GM23338 (cell line): ENCODE measurements around the gene SRP68. TPM values are rescaled to one million over a fixed set of nuclear protein-coding genes. Genes with fewer than 3 reads are reported as not detected.

Experiments
- ATAC-seq: fragments of 200-7000 bp; cut with Tn5 transposase; 3 replicates; pipeline ENCODE4 v1.9.1; 2020
- DNase-seq: peaks from one replicate; pipeline ENCODE4 v3.0.0-alpha.2; 2015; ENCODE audit warnings: low spot score
- H2AFZ ChIP-seq: fragments of 200-600 bp; sonication (generic); 2 replicates; pipeline ENCODE4 v1.8.0; 2016; ENCODE audit warnings: antibody characterized with exemption, mild to moderate bottlenecking, moderate library complexity
- H3F3A ChIP-seq: fragments of 200-600 bp; sonication (generic); replicated peaks from 2 replicates; pipeline ENCODE4 v1.8.0; 2017; ENCODE audit warnings: antibody characterized with exemption, mixed run types, low read depth
- H3K27ac ChIP-seq: fragments of 200-600 bp; sonication (generic); 2 replicates; pipeline ENCODE4 v1.6.1; 2016; ENCODE audit warnings: low read depth
- H3K27me3 ChIP-seq: fragments of 200-600 bp; sonication (generic); 2 replicates; pipeline ENCODE4 v1.8.0; 2016; ENCODE audit warnings: mild to moderate bottlenecking, mixed run types, moderate library complexity; ENCODE audit not compliant: insufficient read depth
- H3K36me3 ChIP-seq: fragments of 200-600 bp; sonication (generic); 2 replicates; pipeline ENCODE4 v1.8.0; 2016; ENCODE audit warnings: mild to moderate bottlenecking; ENCODE audit not compliant: insufficient read depth
- H3K4me1 ChIP-seq: fragments of 200-600 bp; sonication (generic); 2 replicates; pipeline ENCODE4 v1.8.0; 2016; ENCODE audit warnings: mild to moderate bottlenecking, moderate library complexity; ENCODE audit not compliant: insufficient read depth
- H3K4me2 ChIP-seq: fragments of 200-600 bp; sonication (generic); 2 replicates; pipeline ENCODE4 v1.7.1; 2017; ENCODE audit warnings: mixed run types
- H3K4me3 ChIP-seq: fragments of 200-600 bp; sonication (generic); 2 replicates; pipeline ENCODE4 v1.6.1; 2016; ENCODE audit warnings: mixed run types
- H3K79me2 ChIP-seq: fragments of 200-600 bp; sonication (generic); replicated peaks from 2 replicates; pipeline ENCODE4 v1.8.0; 2017; ENCODE audit warnings: mild to moderate bottlenecking; ENCODE audit not compliant: insufficient read depth
- H3K9me2 ChIP-seq: fragments of 200-600 bp; sonication (generic); 2 replicates; pipeline ENCODE4 v1.8.0; 2017; ENCODE audit not compliant: insufficient read depth
- H4K20me1 ChIP-seq: fragments of 200-600 bp; sonication (generic); replicated peaks from 2 replicates; pipeline ENCODE4 v1.8.0; 2017; ENCODE audit warnings: mild to moderate bottlenecking; ENCODE audit not compliant: insufficient read depth
- H3K27ac Mint-ChIP-seq: 2 replicates; pipeline ENCODE4 v1.8.0; 2020; ENCODE audit warnings: inconsistent platforms, mild to moderate bottlenecking, moderate library complexity, mixed read lengths
- H3K27me3 Mint-ChIP-seq: 3 replicates; pipeline ENCODE4 v1.8.0; 2022; ENCODE audit warnings: low read depth, mild to moderate bottlenecking, moderate library complexity, mixed read lengths, inconsistent platforms; ENCODE audit not compliant: insufficient read depth, poor library complexity
- H3K36me3 Mint-ChIP-seq: 3 replicates; pipeline ENCODE4 v1.8.0; 2021; ENCODE audit warnings: low read depth, mild to moderate bottlenecking, inconsistent platforms, moderate library complexity, mixed read lengths
- H3K4me1 Mint-ChIP-seq: 3 replicates; pipeline ENCODE4 v1.8.0; 2020; ENCODE audit warnings: mild to moderate bottlenecking, inconsistent platforms, mixed read lengths
- H3K4me3 Mint-ChIP-seq: 3 replicates; pipeline ENCODE4 v1.8.0; 2021; ENCODE audit warnings: moderate library complexity, mild to moderate bottlenecking, inconsistent platforms, mixed read lengths
- H3K9me3 Mint-ChIP-seq: 3 replicates; pipeline ENCODE4 v1.8.0; 2020; ENCODE audit warnings: moderate library complexity, mild to moderate bottlenecking, inconsistent platforms, mixed read lengths
- CTCF ChIP-seq, 2 experiments: fragments of 200-600 bp in 1 of 2; sonication (generic) in 1 of 2; conservative IDR thresholded peaks; 2 replicates each; pipeline versions ENCODE4 v1.5.1 to v1.6.1; 2016 to 2017; ENCODE audit warnings: antibody characterized with exemption in 2 of 2, low read depth in 2 of 2, mild to moderate bottlenecking in 2 of 2, moderate library complexity in 1 of 2
- EZH2 ChIP-seq: fragments of 200-600 bp; sonication (generic); IDR thresholded peaks from one replicate; pipeline ENCODE4 v1.8.0; 2017; ENCODE audit warnings: antibody characterized with exemption, mild to moderate bottlenecking, low read depth; ENCODE audit not compliant: unreplicated experiment
- JUNB ChIP-seq: IDR thresholded peaks from one replicate; pipeline ENCODE4 v1.6.1; 2016; ENCODE audit warnings: antibody characterized with exemption; ENCODE audit not compliant: unreplicated experiment
- NANOG ChIP-seq: IDR thresholded peaks from 2 replicates; pipeline ENCODE4 v1.6.1; 2016; ENCODE audit warnings: antibody characterized with exemption, borderline replicate concordance
- POLR2AphosphoS5 ChIP-seq: IDR thresholded peaks from 2 replicates; pipeline ENCODE4 v1.6.1; 2016; ENCODE audit warnings: antibody characterized with exemption, low read depth
- REST ChIP-seq: IDR thresholded peaks from one replicate; pipeline ENCODE4 v1.6.1; 2018; ENCODE audit warnings: antibody characterized with exemption; ENCODE audit not compliant: unreplicated experiment
- STAT1 ChIP-seq: IDR thresholded peaks from one replicate; pipeline ENCODE4 v1.6.1; 2016; ENCODE audit warnings: antibody characterized with exemption; ENCODE audit not compliant: unreplicated experiment
- ZNF114 ChIP-seq: fragments of 250-450 bp; sonication (Bioruptor Pico); IDR thresholded peaks from 2 replicates; pipeline ENCODE4 v1.5.0; 2020; ENCODE audit warnings: mild to moderate bottlenecking, moderate library complexity
- ZNF331 ChIP-seq: fragments of 250-450 bp; sonication (Bioruptor Pico); IDR thresholded peaks from 2 replicates; pipeline ENCODE4 v1.5.0; 2020; ENCODE audit warnings: low read depth, mild to moderate bottlenecking, moderate library complexity
- polyA plus RNA-seq: library from polyadenylated mRNA; unstranded; fragments of >200 nt; fragmentation: Nextera tagmentation; extraction: Ambion mirVana; gene quantifications from 2 replicates; pipeline ENCODE4 v1.2.1, GENCODE V29; 2016
- total RNA-seq: library from RNA; depleted of rRNA; stranded (reverse); fragments of >200 nt; shearing (Covaris generic); gene quantifications from 2 replicates; pipeline ENCODE4 v1.2.3, GENCODE V29; 2014

SRP68 gene
- total and polyA plus RNA-seq, 2 experiments from 2014 or later, result 30.7 to 62.8 TPM

- Histone ChIP-seq H3K27me3 (no peaks in the 10 kb centered on the region), H3K36me3 (peaks cover 6% of the 10 kb centered on the region; the same call in 1 of the 2 replicates), H3K4me3 (no peak overlapping the region), H3K9me2 (no peaks in the 10 kb centered on the region), H3F3A (no peaks in the 10 kb centered on the region), H3K79me2 (no peaks in the 10 kb centered on the region), H3K27ac (no peak overlapping the region; the same call in 1 of the 2 replicates), H2AFZ (no peak overlapping the region), H3K4me2 (no peak overlapping the region), H4K20me1 (no peaks in the 10 kb centered on the region; the same call in 1 of the 2 replicates), H3K4me1 (no peaks in the 10 kb centered on the region)
- TF ChIP-seq STAT1 (no peak), JUNB (no peak), ZNF114 (CRISPR knock-in tag) (no peak), NANOG (no peak)
- no peak overlapping the region for H3K4me3 Mint-ChIP-seq
- DNase-seq, result no peak
- peaks cover 7% of the 10 kb centered on the region for H3K27me3 Mint-ChIP-seq
- H3K9me3 Mint-ChIP-seq, result no peaks in the 10 kb centered on the region
- no peak for ATAC-seq
- H3K27ac Mint-ChIP-seq, result 0 out of 2 replicates have a peak overlapping the region, but pooled peaks have one; percentile 21
- H3K36me3 Mint-ChIP-seq, result peaks cover 66% of the 10 kb centered on the region
- H3K4me1 Mint-ChIP-seq, result no peaks in the 10 kb centered on the region
These were observed 19.4 kb upstream of the SRP68 start for GRCh38 chr17:76091526-76092286.

GRCh38 chr17:76090517-76091129 is 18.3 kb upstream of the SRP68 start:
- peaks cover 63% of the 10 kb centered on the region for H3K36me3 Mint-ChIP-seq
- Histone ChIP-seq H3K27me3 (no peaks in the 10 kb centered on the region), H3K9me2 (no peaks in the 10 kb centered on the region), H4K20me1 (no peaks in the 10 kb centered on the region; the same call in 1 of the 2 replicates), H3K79me2 (no peaks in the 10 kb centered on the region), H3F3A (no peaks in the 10 kb centered on the region), H2AFZ (no peak overlapping the region), H3K36me3 (peaks cover 6% of the 10 kb centered on the region; the same call in 1 of the 2 replicates), H3K27ac (no peak overlapping the region), H3K4me1 (no peaks in the 10 kb centered on the region), H3K4me3 (no peak overlapping the region), H3K4me2 (no peak overlapping the region)
- peaks cover 7% of the 10 kb centered on the region for H3K27me3 Mint-ChIP-seq
- DNase-seq (no peak), ATAC-seq (no peak)
- no peak overlapping the region for H3K4me3 Mint-ChIP-seq
- H3K27ac Mint-ChIP-seq, result no peak overlapping the region
- no peaks in the 10 kb centered on the region for H3K4me1 Mint-ChIP-seq
- no peaks in the 10 kb centered on the region for H3K9me3 Mint-ChIP-seq
- TF ChIP-seq EZH2 (no peak), CTCF (conservative IDR thresholded peaks at IDR 0.05; ENCODE audit: low read depth in 2 of 2) (no peak), POLR2AphosphoS5 (no peak), ZNF114 (CRISPR knock-in tag) (no peak), ZNF331 (CRISPR knock-in tag) (no peak), STAT1 (no peak), REST (no peak)
